ENCODE measurements around the gene RGS3.

- no peak for TF ChIP-seq CHD2 (IDR thresholded peaks at IDR 0.05; ENCODE audit: low read length, partially characterized antibody)
- no peak for TF ChIP-seq CTCF (IDR thresholded peaks at IDR 0.05)
- no peak for TF ChIP-seq REST (IDR thresholded peaks at IDR 0.05)
- TF ChIP-seq HDAC2 (IDR thresholded peaks at IDR 0.05), result no peak
- no peak for TF ChIP-seq POLR2A (IDR thresholded peaks at IDR 0.05; ENCODE audit: low read length)
- TF ChIP-seq EHMT2 (IDR thresholded peaks at IDR 0.05; ENCODE audit: low read depth), result no peak
- no peak for TF ChIP-seq KDM5A (IDR thresholded peaks at IDR 0.05)
- no peak for TF ChIP-seq HMGXB4 (CRISPR knock-in tag; IDR thresholded peaks at IDR 0.05; ENCODE audit: borderline replicate concordance)
- no peak for TF ChIP-seq PBX3 (IDR thresholded peaks at IDR 0.05)
- no peak for TF ChIP-seq RNF2 (IDR thresholded peaks at IDR 0.05; ENCODE audit: borderline replicate concordance, low read depth)
- no peak for TF ChIP-seq JUN (IDR thresholded peaks at IDR 0.05)
- TF ChIP-seq EP300 (IDR thresholded peaks at IDR 0.05), result no peak
These were observed 115.9 kb downstream of the RGS3 start for GRCh38 chr9:113579283-113580040.

Data from A549 (cell line).